K562 (cell line): ENCODE results near the gene HAUS5. TPM values are rescaled to one million over a fixed set of nuclear protein-coding genes. Genes with fewer than 3 reads are reported as not detected.
A peak's percentile ranks its signal among the peaks of the same experiment; 100 is the strongest.

ENCODE experiments used
- CBX2 ChIP-seq: fragments of 200-600 bp; sonication (generic); IDR thresholded peaks from one replicate; pipeline ENCODE4 v1.6.1; 2012; ENCODE audit warnings: mild to moderate bottlenecking, low read length, inconsistent platforms; ENCODE audit not compliant: insufficient read depth, poor library complexity, severe bottlenecking
- CREB3 ChIP-seq: fragments of 450-650 bp; conservative IDR thresholded peaks from 2 replicates; pipeline ENCODE4 v1.6.1; 2016; ENCODE audit warnings: missing genetic modification characterization, low read depth, mild to moderate bottlenecking, missing compliant biosample characterization, moderate library complexity
- CTCF ChIP-seq, 3 experiments: IDR thresholded peaks in 2 of 3; conservative IDR thresholded peaks in 1 of 3; 2 replicates each; pipeline ENCODE4 v1.5.1; 2011 to 2012; ENCODE audit warnings: low read length in 3 of 3, mild to moderate bottlenecking in 3 of 3, control low read depth in 2 of 3, improper control_type of control experiment in 1 of 3, inconsistent platforms in 1 of 3, low read depth in 1 of 3, mixed read lengths in 1 of 3, moderate library complexity in 1 of 3; ENCODE audit not compliant: insufficient read depth in 2 of 3
- ETS2 ChIP-seq: IDR thresholded peaks from 2 replicates; pipeline ENCODE4 v1.6.1; 2016; ENCODE audit warnings: borderline replicate concordance, missing genetic modification characterization, mild to moderate bottlenecking, moderate library complexity, missing compliant biosample characterization; ENCODE audit not compliant: poor library complexity, severe bottlenecking
- FOXP4 ChIP-seq: sonication (generic); formaldehyde crosslinking; IDR thresholded peaks from 2 replicates; pipeline ENCODE4 v1.8.0; 2022; ENCODE audit warnings: mild to moderate bottlenecking, missing genetic modification reagents, borderline replicate concordance
- HES1 ChIP-seq: fragments of 450-650 bp; IDR thresholded peaks from 2 replicates; pipeline ENCODE4 v1.6.1; 2016; ENCODE audit warnings: low read depth, mild to moderate bottlenecking, moderate library complexity
- HIVEP1 ChIP-seq: fragments of 250-450 bp; sonication (Bioruptor Pico); IDR thresholded peaks from 2 replicates; pipeline ENCODE4 v1.4.0; 2020; ENCODE audit warnings: mild to moderate bottlenecking
- HOXB6 ChIP-seq: fragments of 250-450 bp; sonication (Bioruptor Pico); IDR thresholded peaks from 2 replicates; pipeline ENCODE4 v1.5.1; 2022; ENCODE audit warnings: mild to moderate bottlenecking, borderline replicate concordance
- MAFF ChIP-seq: IDR thresholded peaks from 2 replicates; pipeline ENCODE4 v1.6.1; 2012; ENCODE audit warnings: low read length, improper control_type of control experiment
- NUFIP1 ChIP-seq: fragments of 450-650 bp; IDR thresholded peaks from 2 replicates; pipeline ENCODE4 v1.6.1; 2018; ENCODE audit not compliant: partially characterized antibody
- POLR3G ChIP-seq: IDR thresholded peaks from 2 replicates; pipeline ENCODE4 v1.6.1; 2011; ENCODE audit not compliant: insufficient read length, insufficient replicate concordance; ENCODE audit errors: extremely low read depth
- RFX5 ChIP-seq: IDR thresholded peaks from 2 replicates; pipeline ENCODE4 v1.6.1; 2011; ENCODE audit warnings: low read depth, mild to moderate bottlenecking, improper control_type of control experiment, low read length
- SIX5 ChIP-seq, 2 experiments: IDR thresholded peaks; 2 replicates each; pipeline ENCODE4 v1.6.1; 2011; ENCODE audit warnings: low read length in 2 of 2, borderline replicate concordance in 1 of 2, low read depth in 1 of 2, mild to moderate bottlenecking in 1 of 2, moderate library complexity in 1 of 2; ENCODE audit not compliant: insufficient read depth in 1 of 2
- SMAD3 ChIP-seq: fragments of 450-650 bp; formaldehyde crosslinking; conservative IDR thresholded peaks from 2 replicates; pipeline ENCODE4 v1.4.0; 2020; ENCODE audit warnings: mild to moderate bottlenecking
- ZNF184 ChIP-seq: sonication (generic); formaldehyde crosslinking; IDR thresholded peaks from 2 replicates; pipeline ENCODE4 v1.5.0; 2020; ENCODE audit warnings: missing genetic modification reagents
- polyA plus RNA-seq, 8 experiments: library from polyadenylated mRNA; depleted of rRNA in 4 of 8; stranded (reverse) in 5 of 8; unstranded in 3 of 8; fragments of >200 nt; fragmentation: Nextera tagmentation in 2 of 8; fragmentation: Illumina TruSeq in 1 of 8; extraction: Ambion mirVana in 2 of 8; extraction: Trizol in 1 of 8; gene quantifications; 2 replicates each; pipeline versions ENCODE4 v1.2.1 to v1.2.3, GENCODE V29; 2011 to 2014; ENCODE audit warnings: inconsistent platforms in 1 of 8, missing spikeins in 1 of 8
- total RNA-seq, 7 experiments: library from RNA; depleted of rRNA in 6 of 7; stranded (reverse); fragments of >200 nt in 6 of 7; fragmentation: Illumina TruSeq in 2 of 7; extraction: Trizol in 2 of 7; gene quantifications; 2 replicates each; pipeline versions ENCODE4 v1.2.1 to v1.2.3, GENCODE V29; 2011 to 2021; ENCODE audit warnings: low replicate concordance in 1 of 7

Gene HAUS5
- total and polyA plus RNA-seq, 9 of the 15 experiments (the other 6 are each of a cell fraction or from before 2014, with no cell fraction given), result 3.5 to 41.3 (median 14.2) TPM

- TF ChIP-seq MAFF, result no peak
- peak; percentile 31; the same call in 1 of the 2 replicates for TF ChIP-seq FOXP4 (CRISPR knock-in tag)
- TF ChIP-seq SMAD3, result no peak
- no peak for TF ChIP-seq HOXB6 (CRISPR knock-in tag)
- TF ChIP-seq CREB3 (tag), result no peak
- TF ChIP-seq HES1, result no peak
- no peak for TF ChIP-seq SIX5 (IDR thresholded peaks at IDR 0.05; ENCODE audit: borderline replicate concordance in 1 of 2, insufficient read depth in 1 of 2, low read depth in 1 of 2, low read length in 2 of 2)
- TF ChIP-seq HIVEP1 (CRISPR knock-in tag), result no peak
- TF ChIP-seq CBX2, result no peak
- TF ChIP-seq RFX5, result peak; percentile 12; the same call in 1 of the 2 replicates
- no peak for TF ChIP-seq POLR3G
- TF ChIP-seq CTCF (IDR thresholded peaks at IDR 0.05 in 2 of 3, conservative IDR thresholded peaks at IDR 0.05 in 1 of 3; ENCODE audit: insufficient read depth in 2 of 3, low read depth in 1 of 3, low read length in 3 of 3), result no peak; a peak in 1 of 6 replicates
- TF ChIP-seq NUFIP1, result no peak
- TF ChIP-seq ETS2 (tag), result no peak
- TF ChIP-seq ZNF184, result no peak
These were observed 35.8 kb downstream of the HAUS5 start, which contains the start of gene COX6B1 (continued) for GRCh38 chr19:35648017-35648961.
